Measurements from ENCODE around the gene HTRA3.

HTRA3 gene

GRCh38 chr4:8350841-8351461 is 81.4 kb downstream of the HTRA3 start:
- TF ChIP-seq, protein P1, sequence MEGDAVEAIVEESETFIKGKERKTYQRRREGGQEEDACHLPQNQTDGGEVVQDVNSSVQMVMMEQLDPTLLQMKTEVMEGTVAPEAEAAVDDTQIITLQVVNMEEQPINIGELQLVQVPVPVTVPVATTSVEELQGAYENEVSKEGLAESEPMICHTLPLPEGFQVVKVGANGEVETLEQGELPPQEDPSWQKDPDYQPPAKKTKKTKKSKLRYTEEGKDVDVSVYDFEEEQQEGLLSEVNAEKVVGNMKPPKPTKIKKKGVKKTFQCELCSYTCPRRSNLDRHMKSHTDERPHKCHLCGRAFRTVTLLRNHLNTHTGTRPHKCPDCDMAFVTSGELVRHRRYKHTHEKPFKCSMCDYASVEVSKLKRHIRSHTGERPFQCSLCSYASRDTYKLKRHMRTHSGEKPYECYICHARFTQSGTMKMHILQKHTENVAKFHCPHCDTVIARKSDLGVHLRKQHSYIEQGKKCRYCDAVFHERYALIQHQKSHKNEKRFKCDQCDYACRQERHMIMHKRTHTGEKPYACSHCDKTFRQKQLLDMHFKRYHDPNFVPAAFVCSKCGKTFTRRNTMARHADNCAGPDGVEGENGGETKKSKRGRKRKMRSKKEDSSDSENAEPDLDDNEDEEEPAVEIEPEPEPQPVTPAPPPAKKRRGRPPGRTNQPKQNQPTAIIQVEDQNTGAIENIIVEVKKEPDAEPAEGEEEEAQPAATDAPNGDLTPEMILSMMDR (IDR thresholded peaks at IDR 0.05; ENCODE audit: borderline replicate concordance, insufficient read depth, low read depth, low read length) = no peak
- H3K4me3 ChIP-seq (ENCODE audit: low read depth, low read length) = no peak overlapping the region

- H3K4me3 ChIP-seq (ENCODE audit: low read depth, low read length) = no peak overlapping the region
- TF ChIP-seq, protein P1 (IDR thresholded peaks at IDR 0.05; ENCODE audit: borderline replicate concordance, insufficient read depth, low read depth, low read length) = no peak
Observed at GRCh38 chr4:8351931-8352367, 82.4 kb downstream of the HTRA3 start.

GRCh38 chr4:8352368-8353157 is 83.0 kb downstream of the HTRA3 start:
- H3K4me3 ChIP-seq (ENCODE audit: low read depth, low read length) = no peak overlapping the region
- TF ChIP-seq, protein P1 (IDR thresholded peaks at IDR 0.05; ENCODE audit: borderline replicate concordance, insufficient read depth, low read depth, low read length) = no peak

- no peak overlapping the region for H3K4me3 ChIP-seq (ENCODE audit: low read depth, low read length)
- TF ChIP-seq, protein P1 (IDR thresholded peaks at IDR 0.05; ENCODE audit: borderline replicate concordance, insufficient read depth, low read depth, low read length) = no peak
Observed at GRCh38 chr4:8353158-8353669, 83.7 kb downstream of the HTRA3 start.

DNA sequence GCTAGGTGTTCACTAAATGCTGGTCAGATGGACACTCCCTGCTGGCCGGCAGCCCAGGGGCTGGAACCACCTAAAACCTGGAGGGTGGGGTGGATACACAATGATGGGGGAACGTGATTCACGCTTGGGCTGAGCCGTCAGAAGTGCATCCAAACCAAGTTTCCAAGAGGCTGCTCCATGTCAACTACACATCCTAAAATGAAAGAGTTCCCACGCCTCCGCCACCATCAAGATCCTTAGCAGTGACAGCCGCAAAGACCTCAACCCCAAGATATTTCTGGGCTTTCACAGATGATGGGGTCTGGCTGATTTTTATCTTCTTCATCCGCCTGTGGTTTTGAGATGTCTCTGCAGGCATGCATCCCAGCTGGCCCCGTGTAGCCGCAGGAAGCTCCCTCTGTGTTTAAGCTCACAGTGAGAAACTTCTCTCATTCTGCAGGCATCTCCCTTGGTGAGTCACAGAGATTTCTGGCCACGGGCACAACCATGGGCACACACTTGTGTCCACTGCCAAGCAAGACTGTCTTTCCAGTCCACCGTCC is 84.4 kb downstream of the HTRA3 start:
- TF ChIP-seq, protein P1 (IDR thresholded peaks at IDR 0.05; ENCODE audit: borderline replicate concordance, insufficient read depth, low read depth, low read length) = no peak

GRCh38 chr4:8355306-8355705 is 85.8 kb downstream of the HTRA3 start:
- TF ChIP-seq, protein P1 (IDR thresholded peaks at IDR 0.05; ENCODE audit: borderline replicate concordance, insufficient read depth, low read depth, low read length) = no peak
- H3K4me3 ChIP-seq (ENCODE audit: low read depth, low read length) = no peak overlapping the region

More for the DNA sequence above, 84.4 kb downstream of the HTRA3 start:
- no peak overlapping the region for H3K4me3 ChIP-seq (ENCODE audit: low read depth, low read length)
